Hepatocyte (in vitro differentiated cells): ENCODE results near the gene COBL. TPM values are rescaled to one million over a fixed set of nuclear protein-coding genes. Genes with fewer than 3 reads are reported as not detected.

Source experiments
- DNase-seq: peaks from one replicate; pipeline ENCODE4 v3.0.0-alpha.2; 2016; ENCODE audit warnings: low spot score
- H2AFZ ChIP-seq: fragments of 200-600 bp; sonication (generic); 2 replicates; pipeline ENCODE4 v1.6.0; 2016; ENCODE audit warnings: antibody characterized with exemption, mild to moderate bottlenecking
- H3K27ac ChIP-seq: fragments of 200-600 bp; sonication (generic); 2 replicates; pipeline ENCODE4 v1.5.1; 2016; ENCODE audit warnings: mild to moderate bottlenecking
- H3K27me3 ChIP-seq: fragments of 200-600 bp; sonication (generic); 2 replicates; pipeline ENCODE4 v1.6.1; 2016
- H3K36me3 ChIP-seq: fragments of 200-600 bp; sonication (generic); replicated peaks from 2 replicates; pipeline ENCODE4 v1.5.1; 2016; ENCODE audit warnings: low read depth; ENCODE audit not compliant: insufficient read depth
- H3K4me1 ChIP-seq: fragments of 200-600 bp; sonication (generic); 2 replicates; pipeline ENCODE4 v1.5.1; 2016; ENCODE audit warnings: mild to moderate bottlenecking, moderate library complexity; ENCODE audit not compliant: insufficient read depth
- H3K4me2 ChIP-seq: fragments of 200-600 bp; sonication (generic); 2 replicates; pipeline ENCODE4 v1.6.0; 2016
- H3K4me3 ChIP-seq: fragments of 200-600 bp; sonication (generic); 2 replicates; pipeline ENCODE4 v1.5.1; 2016; ENCODE audit warnings: mild to moderate bottlenecking
- H3K79me2 ChIP-seq: fragments of 200-600 bp; sonication (generic); 2 replicates; pipeline ENCODE4 v1.6.0; 2017; ENCODE audit warnings: mild to moderate bottlenecking
- H3K9me2 ChIP-seq: fragments of 200-600 bp; sonication (generic); replicated peaks from 2 replicates; pipeline ENCODE4 v1.6.0; 2017; ENCODE audit warnings: mild to moderate bottlenecking; ENCODE audit not compliant: insufficient read depth
- H3K9me3 ChIP-seq: fragments of 200-600 bp; sonication (generic); 2 replicates; pipeline ENCODE4 v1.5.1; 2016; ENCODE audit warnings: low read depth, mild to moderate bottlenecking
- H4K20me1 ChIP-seq: fragments of 200-600 bp; sonication (generic); 2 replicates; pipeline ENCODE4 v1.6.0; 2016; ENCODE audit warnings: mild to moderate bottlenecking; ENCODE audit not compliant: insufficient read depth, poor library complexity, severe bottlenecking
- EZH2 ChIP-seq: fragments of 200-600 bp; sonication (generic); IDR thresholded peaks from 2 replicates; pipeline ENCODE4 v1.6.1; 2016; ENCODE audit warnings: antibody characterized with exemption, mild to moderate bottlenecking, borderline replicate concordance
- EZH2phosphoT487 ChIP-seq: fragments of 200-600 bp; sonication (generic); IDR thresholded peaks from one replicate; pipeline ENCODE4 v1.6.1; 2018; ENCODE audit warnings: antibody characterized with exemption, mild to moderate bottlenecking, low read depth, moderate library complexity; ENCODE audit not compliant: unreplicated experiment, severe bottlenecking
- WGBS: methylation state at CpG from one replicate; pipeline ENCODE4 v1.1.6; 2016; ENCODE audit warnings: low lambda C conversion rate; ENCODE audit errors: missing lambda C conversion rate; 5-methylcytosine and 5-hydroxymethylcytosine counted together
- polyA plus RNA-seq: library from polyadenylated mRNA; unstranded; fragments of >200 nt; fragmentation: Nextera tagmentation; extraction: Ambion mirVana; gene quantifications from 2 replicates; pipeline ENCODE4 v1.2.1, GENCODE V29; 2016
- total RNA-seq: library from RNA; depleted of rRNA; stranded (reverse); fragments of >200 nt; gene quantifications from 2 replicates; pipeline ENCODE4 v1.2.3, GENCODE V29; 2014
- TF ChIP-seq, protein P1 (sequence below): fragments of 200-600 bp; sonication (generic); IDR thresholded peaks from 2 replicates; pipeline ENCODE4 v1.5.1; 2016; ENCODE audit warnings: antibody characterized with exemption, mild to moderate bottlenecking; ENCODE audit not compliant: poor library complexity

The COBL gene
- total and polyA plus RNA-seq, 2 experiments from 2014 or later, result 7.8 to 20.5 TPM

DNA sequence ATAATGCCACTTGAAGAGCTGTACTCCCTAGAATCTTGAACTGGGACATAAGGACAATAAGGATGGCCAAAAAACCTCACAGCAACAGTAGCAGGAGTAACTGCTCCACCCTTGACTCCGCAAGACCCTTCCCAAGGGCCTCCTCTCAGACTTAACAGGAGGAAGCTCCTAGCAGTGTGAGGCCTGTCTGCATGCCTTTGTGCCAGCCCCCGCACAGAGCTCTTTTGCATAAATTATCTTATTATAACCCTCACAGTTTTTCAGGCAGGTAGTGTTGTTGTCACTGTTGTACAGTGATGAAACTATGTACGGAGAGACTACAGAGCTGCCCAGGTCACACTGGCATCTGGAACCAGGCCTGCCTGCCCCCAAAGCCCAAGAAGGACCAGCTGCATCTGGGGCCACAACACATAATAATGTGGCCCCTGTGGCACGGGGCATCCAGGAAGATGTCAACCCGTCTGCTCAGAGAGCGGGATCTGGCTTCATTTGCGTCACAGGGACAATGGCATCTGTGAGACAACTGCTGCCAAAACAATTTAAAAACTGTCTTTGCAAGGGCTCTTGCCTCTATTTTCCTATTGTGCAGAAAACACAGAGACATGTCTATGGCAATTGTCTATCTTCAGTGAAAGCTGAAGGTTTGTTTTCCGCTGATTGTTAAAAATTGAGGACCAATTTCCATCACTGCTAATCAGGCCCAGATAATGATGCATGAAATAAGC is 284.7 kb downstream of the COBL start:
- no peak for DNase-seq
- no peak overlapping the region for H3K4me2 ChIP-seq
- H3K4me3 ChIP-seq, result no peak overlapping the region
- no peaks in the 10 kb centered on the region for H3K79me2 ChIP-seq
- no peak overlapping the region for H2AFZ ChIP-seq
- H3K9me3 ChIP-seq, result no peaks in the 10 kb centered on the region
- H3K36me3 ChIP-seq, result no peaks in the 10 kb centered on the region
- TF ChIP-seq EZH2 (no peak), EZH2phosphoT487 (no peak)
- TF ChIP-seq, protein P1, sequence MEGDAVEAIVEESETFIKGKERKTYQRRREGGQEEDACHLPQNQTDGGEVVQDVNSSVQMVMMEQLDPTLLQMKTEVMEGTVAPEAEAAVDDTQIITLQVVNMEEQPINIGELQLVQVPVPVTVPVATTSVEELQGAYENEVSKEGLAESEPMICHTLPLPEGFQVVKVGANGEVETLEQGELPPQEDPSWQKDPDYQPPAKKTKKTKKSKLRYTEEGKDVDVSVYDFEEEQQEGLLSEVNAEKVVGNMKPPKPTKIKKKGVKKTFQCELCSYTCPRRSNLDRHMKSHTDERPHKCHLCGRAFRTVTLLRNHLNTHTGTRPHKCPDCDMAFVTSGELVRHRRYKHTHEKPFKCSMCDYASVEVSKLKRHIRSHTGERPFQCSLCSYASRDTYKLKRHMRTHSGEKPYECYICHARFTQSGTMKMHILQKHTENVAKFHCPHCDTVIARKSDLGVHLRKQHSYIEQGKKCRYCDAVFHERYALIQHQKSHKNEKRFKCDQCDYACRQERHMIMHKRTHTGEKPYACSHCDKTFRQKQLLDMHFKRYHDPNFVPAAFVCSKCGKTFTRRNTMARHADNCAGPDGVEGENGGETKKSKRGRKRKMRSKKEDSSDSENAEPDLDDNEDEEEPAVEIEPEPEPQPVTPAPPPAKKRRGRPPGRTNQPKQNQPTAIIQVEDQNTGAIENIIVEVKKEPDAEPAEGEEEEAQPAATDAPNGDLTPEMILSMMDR, result no peak
- H4K20me1 ChIP-seq, result no peaks in the 10 kb centered on the region
- WGBS, result 96% methylated on average over 8 of the region's 8 CpGs
- no peaks in the 10 kb centered on the region for H3K27me3 ChIP-seq
- peaks cover 26% of the 10 kb centered on the region for H3K4me1 ChIP-seq
- no peak overlapping the region for H3K27ac ChIP-seq
- H3K9me2 ChIP-seq, result no peaks in the 10 kb centered on the region

DNA sequence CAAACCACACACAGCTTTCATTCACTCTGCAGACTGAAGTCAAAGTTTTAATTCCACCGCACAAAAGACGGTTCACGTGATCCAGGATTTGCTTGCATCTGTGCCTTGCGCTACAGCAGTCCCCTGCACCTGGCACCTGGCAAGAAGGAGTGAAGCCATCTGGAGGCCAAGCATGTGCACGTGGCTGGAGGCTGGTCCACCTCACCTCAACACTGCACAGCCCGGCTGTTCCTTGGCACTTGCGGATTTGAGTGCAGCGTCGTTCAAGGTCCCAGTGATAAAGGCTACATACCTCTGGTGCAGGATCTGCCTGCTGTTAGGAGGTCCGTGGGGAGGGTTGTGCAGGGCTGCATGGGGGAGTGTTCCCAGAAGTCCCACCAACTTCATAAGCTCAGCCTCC is 285.4 kb downstream of the COBL start:
- no peaks in the 10 kb centered on the region for H4K20me1 ChIP-seq

DNA sequence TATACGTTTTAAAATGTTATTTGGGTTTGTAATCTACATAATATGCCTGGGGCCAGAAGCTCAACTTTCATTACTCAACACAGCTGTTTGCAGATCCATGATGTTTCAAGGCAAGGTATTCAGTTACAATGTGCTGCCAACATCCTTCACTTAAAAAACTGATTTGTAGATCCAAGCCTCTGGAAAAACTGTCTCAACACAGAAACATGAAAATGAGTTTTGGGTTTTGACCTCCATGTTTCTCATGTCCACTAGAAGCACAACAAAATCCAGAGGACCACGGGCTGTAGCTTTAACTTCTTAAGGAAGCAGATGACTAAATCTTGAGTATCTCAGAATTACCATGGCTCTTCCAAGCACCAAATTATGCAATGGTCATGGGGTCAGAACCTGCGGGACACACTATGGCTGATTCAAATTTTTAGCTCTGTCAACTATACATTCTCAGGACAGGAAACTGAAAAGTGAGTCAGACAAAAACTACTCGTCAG is 286.9 kb downstream of the COBL start:
- Histone ChIP-seq H4K20me1 (no peaks in the 10 kb centered on the region), H3K27ac (no peak overlapping the region), H3K9me2 (no peaks in the 10 kb centered on the region), H2AFZ (no peak overlapping the region), H3K4me3 (no peak overlapping the region), H3K4me1 (peaks cover 13% of the 10 kb centered on the region), H3K27me3 (no peaks in the 10 kb centered on the region), H3K36me3 (no peaks in the 10 kb centered on the region), H3K4me2 (no peak overlapping the region), H3K9me3 (no peaks in the 10 kb centered on the region), H3K79me2 (no peaks in the 10 kb centered on the region)
- WGBS, result 52% methylated on average over 4 of the region's 4 CpGs
- no peak for DNase-seq
- TF ChIP-seq EZH2phosphoT487, result no peak
- TF ChIP-seq, protein P1, result no peak
- TF ChIP-seq EZH2, result no peak

More for the DNA sequence above, 285.4 kb downstream of the COBL start:
- WGBS, result 86% methylated on average over 10 of the region's 10 CpGs
- Histone ChIP-seq H3K79me2 (no peaks in the 10 kb centered on the region), H3K4me1 (peaks cover 26% of the 10 kb centered on the region), H3K9me2 (no peaks in the 10 kb centered on the region), H2AFZ (no peak overlapping the region), H3K27me3 (no peaks in the 10 kb centered on the region), H3K4me3 (no peak overlapping the region), H3K27ac (no peak overlapping the region), H3K9me3 (no peaks in the 10 kb centered on the region), H3K36me3 (no peaks in the 10 kb centered on the region), H3K4me2 (no peak overlapping the region)
- TF ChIP-seq EZH2 (no peak), EZH2phosphoT487 (no peak)
- TF ChIP-seq, protein P1, result no peak
- no peak for DNase-seq
